ENCODE data around the gene DIP2C.
A peak's percentile ranks its signal among the peaks of the same experiment; 100 is the strongest.

DIP2C gene

GRCh38 chr10:689452-690371 lies at the start of gene DIP2C:
DIP2C (minus strand) TSS chr10:689668; CDS start chr10:689578, 90 bp downstream.
- no peaks in the 10 kb centered on the region for H3K36me3 ChIP-seq
- no peaks in the 10 kb centered on the region for H3K9me3 ChIP-seq (ENCODE audit: severe bottlenecking)
- TF ChIP-seq CTCF (IDR thresholded peaks at IDR 0.05; ENCODE audit: low read depth, low read length): no peak
- DNase-seq: peak; percentile 61
- peak within 1 kb of the TSS; percentile 79 for H3K27ac ChIP-seq
- H3K4me3 ChIP-seq (ENCODE audit: low read depth, low read length): peak within 1 kb of the TSS; percentile 78
- H3K27me3 ChIP-seq (ENCODE audit: insufficient read depth, low read depth, severe bottlenecking): no peaks in the 10 kb centered on the region

DNA sequence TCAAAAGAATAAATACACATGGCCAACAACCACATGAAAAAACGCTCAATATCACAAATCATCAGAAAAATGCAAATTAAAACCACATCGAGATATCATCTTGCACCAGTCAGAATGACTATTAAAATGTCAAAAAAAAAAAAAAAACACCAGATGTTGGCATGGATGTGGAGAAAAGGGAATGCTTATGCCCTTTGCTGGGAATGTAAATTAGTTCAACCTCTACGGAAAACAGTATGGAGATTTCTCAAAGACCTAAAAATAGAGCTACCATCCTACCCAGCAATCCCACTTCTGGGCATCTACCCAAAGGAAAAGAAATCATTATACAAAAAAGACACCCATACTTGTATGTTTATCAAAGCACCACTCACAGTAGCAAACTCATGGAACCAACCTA lies 45.0 kb upstream of the DIP2C start:
- H3K27ac ChIP-seq: no peak overlapping the region
- H3K4me3 ChIP-seq (ENCODE audit: low read depth, low read length): no peak overlapping the region
- TF ChIP-seq CTCF (IDR thresholded peaks at IDR 0.05; ENCODE audit: low read depth, low read length): no peak
- no peak for DNase-seq
- H3K9me3 ChIP-seq (ENCODE audit: severe bottlenecking): no peaks in the 10 kb centered on the region
- H3K36me3 ChIP-seq: no peaks in the 10 kb centered on the region
- H3K27me3 ChIP-seq (ENCODE audit: insufficient read depth, low read depth, severe bottlenecking): no peaks in the 10 kb centered on the region

- H3K4me3 ChIP-seq (ENCODE audit: low read depth, low read length): no peak overlapping the region
- no peak for TF ChIP-seq CTCF (IDR thresholded peaks at IDR 0.05; ENCODE audit: low read depth, low read length)
Measured at GRCh38 chr10:733086-733485, 43.6 kb upstream of the DIP2C start.

DNA sequence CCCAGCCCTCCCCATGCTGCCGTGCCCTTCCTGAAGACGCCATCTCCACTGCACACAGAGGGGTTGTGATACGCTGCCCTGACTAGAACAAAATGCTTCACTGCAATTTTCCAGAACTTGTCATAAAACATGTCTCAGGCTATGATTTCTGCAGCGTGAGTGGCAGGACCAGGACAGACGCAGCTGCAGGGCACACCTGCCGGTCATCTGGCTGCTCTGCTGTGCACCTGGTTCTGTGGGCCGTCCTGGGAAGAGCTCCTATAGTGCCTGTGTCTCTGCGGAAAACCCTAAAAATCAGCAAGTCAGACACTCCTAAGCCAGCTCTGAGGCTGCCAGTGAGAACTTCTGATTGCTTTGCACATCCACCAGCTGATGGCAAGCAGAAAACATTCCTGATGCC lies 39.7 kb upstream of the DIP2C start:
- H3K27ac ChIP-seq: no peak overlapping the region
- H3K36me3 ChIP-seq: no peaks in the 10 kb centered on the region
- no peak overlapping the region for H3K4me3 ChIP-seq (ENCODE audit: low read depth, low read length)
- TF ChIP-seq CTCF (IDR thresholded peaks at IDR 0.05; ENCODE audit: low read depth, low read length): no peak
- no peaks in the 10 kb centered on the region for H3K9me3 ChIP-seq (ENCODE audit: severe bottlenecking)
- DNase-seq: no peak
- no peaks in the 10 kb centered on the region for H3K27me3 ChIP-seq (ENCODE audit: insufficient read depth, low read depth, severe bottlenecking)

More at GRCh38 chr10:733086-733485, 43.6 kb upstream of the DIP2C start:
- H3K9me3 ChIP-seq (ENCODE audit: severe bottlenecking): no peaks in the 10 kb centered on the region
- DNase-seq: no peak
- H3K27ac ChIP-seq: no peak overlapping the region
- no peaks in the 10 kb centered on the region for H3K27me3 ChIP-seq (ENCODE audit: insufficient read depth, low read depth, severe bottlenecking)
- no peaks in the 10 kb centered on the region for H3K36me3 ChIP-seq

DNA sequence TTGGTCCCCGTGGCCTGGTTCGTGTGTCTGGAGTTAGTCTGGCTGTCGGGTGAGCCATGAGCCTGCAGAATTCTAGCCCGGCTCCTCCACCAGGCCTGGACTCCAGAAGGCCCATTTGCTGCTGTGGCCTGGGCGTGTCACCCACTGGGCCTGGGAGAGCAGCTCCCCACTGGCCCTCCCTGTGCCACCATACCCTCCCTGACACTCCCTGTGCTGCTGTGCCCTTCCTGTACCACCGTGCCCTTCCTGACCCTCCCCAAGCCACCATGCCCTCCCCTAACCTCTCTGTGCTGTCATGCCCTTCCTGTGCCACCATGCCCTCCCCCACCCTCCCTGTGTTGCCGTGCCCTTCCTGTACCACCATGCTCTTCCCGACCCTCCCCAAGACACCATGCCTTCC lies 39.1 kb upstream of the DIP2C start:
- H3K27ac ChIP-seq: no peak overlapping the region
- no peaks in the 10 kb centered on the region for H3K9me3 ChIP-seq (ENCODE audit: severe bottlenecking)
- H3K4me3 ChIP-seq (ENCODE audit: low read depth, low read length): no peak overlapping the region
- H3K36me3 ChIP-seq: no peaks in the 10 kb centered on the region
- DNase-seq: no peak
- TF ChIP-seq CTCF (IDR thresholded peaks at IDR 0.05; ENCODE audit: low read depth, low read length): no peak
- H3K27me3 ChIP-seq (ENCODE audit: insufficient read depth, low read depth, severe bottlenecking): no peaks in the 10 kb centered on the region

Measured in WERI-Rb-1 (cell line).